SU-DHL-6 (cell line): ENCODE data around the gene GEMIN5.

Experiments
- H2AFZ ChIP-seq: fragments of 200-600 bp; sonication (generic); 2 replicates; pipeline ENCODE4 v1.6.1; 2014; ENCODE audit warnings: low read depth, mild to moderate bottlenecking, moderate library complexity, mixed read lengths, antibody characterized with exemption, low read length; ENCODE audit not compliant: severe bottlenecking
- H3F3A ChIP-seq: fragments of 200-600 bp; shearing (Covaris generic); 2 replicates; pipeline ENCODE4 v1.6.0; 2016; ENCODE audit warnings: antibody characterized with exemption, mild to moderate bottlenecking; ENCODE audit not compliant: insufficient read depth
- H3K27ac ChIP-seq: fragments of 200-600 bp; sonication (generic); 2 replicates; pipeline ENCODE4 v1.5.1; 2016; ENCODE audit warnings: low read depth, mild to moderate bottlenecking, low read length, moderate library complexity, mixed read lengths
- H3K27me3 ChIP-seq: fragments of 200-600 bp; sonication (generic), shearing (Covaris generic); 2 replicates; pipeline ENCODE4 v1.6.0; 2014; ENCODE audit warnings: mild to moderate bottlenecking, low read length
- H3K36me3 ChIP-seq: fragments of 200-600 bp; sonication (generic); 2 replicates; pipeline ENCODE4 v1.6.1; 2014; ENCODE audit warnings: mild to moderate bottlenecking, low read length, mixed read lengths
- H3K4me2 ChIP-seq: fragments of 300-600, 200-600 bp; shearing (Covaris generic), sonication (generic); 2 replicates; pipeline ENCODE4 v1.6.0; 2014; ENCODE audit warnings: low read length, low read depth, mild to moderate bottlenecking; ENCODE audit not compliant: poor library complexity, severe bottlenecking
- H3K4me3 ChIP-seq: fragments of 200-600 bp; sonication (generic); 2 replicates; pipeline ENCODE4 v1.5.1; 2014; ENCODE audit warnings: antibody characterized with exemption, low read length, mild to moderate bottlenecking, mixed read lengths; ENCODE audit not compliant: insufficient read depth, poor library complexity, severe bottlenecking
- H3K79me2 ChIP-seq: fragments of 200-600 bp; sonication (generic); 2 replicates; pipeline ENCODE4 v1.6.1; 2014; ENCODE audit warnings: mild to moderate bottlenecking, low read length, moderate library complexity; ENCODE audit not compliant: insufficient read depth
- H3K9ac ChIP-seq: fragments of 200-600 bp; sonication (generic); 2 replicates; pipeline ENCODE4 v1.7.0; 2014; ENCODE audit warnings: mild to moderate bottlenecking, low read length
- H3K9me2 ChIP-seq: fragments of 200-600 bp; sonication (generic); replicated peaks from 2 replicates; pipeline ENCODE4 v1.6.1; 2014; ENCODE audit warnings: low read length; ENCODE audit not compliant: insufficient read depth
- H3K9me3 ChIP-seq: fragments of 200-600 bp; sonication (generic); 2 replicates; pipeline ENCODE4 v1.6.1; 2014; ENCODE audit warnings: low read length, mixed read lengths; ENCODE audit not compliant: insufficient read depth
- H4K20me1 ChIP-seq: fragments of 200-600 bp; sonication (generic); 2 replicates; pipeline ENCODE4 v1.6.1; 2014; ENCODE audit warnings: low read depth, mild to moderate bottlenecking, antibody characterized with exemption, low read length, moderate library complexity, mixed read lengths
- CTCF ChIP-seq: fragments of 200-600 bp; sonication (generic); IDR thresholded peaks from one replicate; pipeline ENCODE4 v1.5.1; 2017; ENCODE audit warnings: antibody characterized with exemption, mild to moderate bottlenecking, low read length, moderate library complexity; ENCODE audit not compliant: insufficient read depth, poor library complexity, severe bottlenecking
- EZH2phosphoT487 ChIP-seq: fragments of 200-600 bp; sonication (generic), shearing (Covaris generic); conservative IDR thresholded peaks from 2 replicates; pipeline ENCODE4 v1.6.1; 2018; ENCODE audit warnings: mild to moderate bottlenecking, antibody characterized with exemption, low read length, moderate library complexity, mixed read lengths

Gene GEMIN5

GRCh38 chr5:154863291-154864080 lies 74.5 kb downstream of the GEMIN5 start:
- Histone ChIP-seq H3K4me3 (no peak overlapping the region), H3K9me2 (no peaks in the 10 kb centered on the region), H2AFZ (no peak overlapping the region), H3K9ac (no peak overlapping the region), H3K79me2 (peaks cover 71% of the 10 kb centered on the region), H3K27ac (no peak overlapping the region), H3K9me3 (no peaks in the 10 kb centered on the region), H3K4me2 (no peak overlapping the region), H3K36me3 (peaks cover 40% of the 10 kb centered on the region), H3F3A (peaks cover 9% of the 10 kb centered on the region; the same call in 1 of the 2 replicates), H4K20me1 (peaks cover 23% of the 10 kb centered on the region), H3K27me3 (no peaks in the 10 kb centered on the region)
- no peak for TF ChIP-seq EZH2phosphoT487
- no peak for TF ChIP-seq CTCF

GRCh38 chr5:154862766-154863165 lies 75.2 kb downstream of the GEMIN5 start:
- Histone ChIP-seq H3K27ac (no peak overlapping the region), H3K4me3 (no peak overlapping the region), H3K4me2 (peak overlapping the region; percentile 20), H4K20me1 (peaks cover 23% of the 10 kb centered on the region), H3K79me2 (peaks cover 71% of the 10 kb centered on the region), H3K9me3 (no peaks in the 10 kb centered on the region), H2AFZ (no peak overlapping the region), H3K36me3 (peaks cover 39% of the 10 kb centered on the region; the same call in 1 of the 2 replicates), H3K9me2 (no peaks in the 10 kb centered on the region), H3K27me3 (no peaks in the 10 kb centered on the region), H3K9ac (no peak overlapping the region), H3F3A (peaks cover 9% of the 10 kb centered on the region; the same call in 1 of the 2 replicates)
- TF ChIP-seq EZH2phosphoT487 = no peak
- TF ChIP-seq CTCF = no peak

- Histone ChIP-seq H3K4me2 (peak overlapping the region; percentile 20), H3K27me3 (no peaks in the 10 kb centered on the region), H3K9me3 (no peaks in the 10 kb centered on the region), H3K9me2 (no peaks in the 10 kb centered on the region), H3K36me3 (peaks cover 33% of the 10 kb centered on the region; the same call in 1 of the 2 replicates), H4K20me1 (peaks cover 23% of the 10 kb centered on the region), H3K9ac (no peak overlapping the region), H3K79me2 (peaks cover 71% of the 10 kb centered on the region), H2AFZ (no peak overlapping the region), H3K27ac (no peak overlapping the region), H3F3A (peaks cover 8% of the 10 kb centered on the region; the same call in 1 of the 2 replicates), H3K4me3 (no peak overlapping the region)
- TF ChIP-seq CTCF = no peak
- TF ChIP-seq EZH2phosphoT487 = no peak
These were observed 76.1 kb downstream of the GEMIN5 start for GRCh38 chr5:154861946-154862345.
